Gastrocnemius medialis (tissue), 4 donors: ENCODE measurements around the gene SMIM29.

Source experiments
- POLR2A ChIP-seq, 2 donors: fragments of 450-650 bp; IDR thresholded peaks; one replicate each; pipeline ENCODE4 v1.6.1; 2017; ENCODE audit warnings: antibody characterized with exemption in 2 of 2, mild to moderate bottlenecking in 2 of 2, moderate library complexity in 2 of 2
- TF ChIP-seq, protein P1 (sequence below), 5 experiments: fragments of 450-650 bp in 3 of 5; fragments of 200-600 bp in 2 of 5; sonication (generic) in 2 of 5; IDR thresholded peaks in 4 of 5; conservative IDR thresholded peaks in 1 of 5; 1 replicate in 4 of 5; 2 replicates in 1 of 5; pipeline ENCODE4 v1.5.1; 2016 to 2019; ENCODE audit warnings: antibody characterized with exemption in 5 of 5, mild to moderate bottlenecking in 3 of 5, moderate library complexity in 3 of 5

GRCh38 chr6:34202329-34203201, 46.2 kb downstream of the SMIM29 start:
- TF ChIP-seq, protein P1, sequence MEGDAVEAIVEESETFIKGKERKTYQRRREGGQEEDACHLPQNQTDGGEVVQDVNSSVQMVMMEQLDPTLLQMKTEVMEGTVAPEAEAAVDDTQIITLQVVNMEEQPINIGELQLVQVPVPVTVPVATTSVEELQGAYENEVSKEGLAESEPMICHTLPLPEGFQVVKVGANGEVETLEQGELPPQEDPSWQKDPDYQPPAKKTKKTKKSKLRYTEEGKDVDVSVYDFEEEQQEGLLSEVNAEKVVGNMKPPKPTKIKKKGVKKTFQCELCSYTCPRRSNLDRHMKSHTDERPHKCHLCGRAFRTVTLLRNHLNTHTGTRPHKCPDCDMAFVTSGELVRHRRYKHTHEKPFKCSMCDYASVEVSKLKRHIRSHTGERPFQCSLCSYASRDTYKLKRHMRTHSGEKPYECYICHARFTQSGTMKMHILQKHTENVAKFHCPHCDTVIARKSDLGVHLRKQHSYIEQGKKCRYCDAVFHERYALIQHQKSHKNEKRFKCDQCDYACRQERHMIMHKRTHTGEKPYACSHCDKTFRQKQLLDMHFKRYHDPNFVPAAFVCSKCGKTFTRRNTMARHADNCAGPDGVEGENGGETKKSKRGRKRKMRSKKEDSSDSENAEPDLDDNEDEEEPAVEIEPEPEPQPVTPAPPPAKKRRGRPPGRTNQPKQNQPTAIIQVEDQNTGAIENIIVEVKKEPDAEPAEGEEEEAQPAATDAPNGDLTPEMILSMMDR (IDR thresholded peaks at IDR 0.05 in 4 of 5, conservative IDR thresholded peaks at IDR 0.05 in 1 of 5) = no peak
- TF ChIP-seq POLR2A (IDR thresholded peaks at IDR 0.05) = no peak
